K562 (cell line): Measurements from ENCODE around the gene TXNRD1. TPM values are rescaled to one million over a fixed set of nuclear protein-coding genes. Genes with fewer than 3 reads are reported as not detected.

Experiments used
- ATAC-seq: fragments of 200-7000 bp; cut with Tn5 transposase; 3 replicates; pipeline ENCODE4 v1.9.1; 2020; ENCODE audit warnings: moderate library complexity
- BruUV-seq: library from RNA; stranded (reverse); fragments of 400-500 nt; replicated peaks from 2 replicates; lab custom pipeline; 2021; lab: Mats Ljungman, UMichigan
- CTCF ChIA-PET: fragments of 300-600 bp; formaldehyde crosslinking; extraction: SDS; loops from one replicate; lab custom pipeline; 2021; ENCODE audit warnings: low intra/inter-chr PET ratio; lab: Yijun Ruan, JAX
- POLR2A ChIA-PET: fragments of 300-600, 350-650 bp; sonication (Branson Sonifier 250); formaldehyde crosslinking; extraction: SDS; loops from one replicate; lab custom pipeline; 2021; ENCODE audit warnings: antibody characterized with exemption, inconsistent platforms; lab: Yijun Ruan, JAX
- DNase-seq, 4 experiments: peaks; one replicate each; pipeline versions ENCODE4 v3.0.0 to v3.0.0-alpha.2; 2011 to 2018; ENCODE audit warnings: low spot score in 3 of 4, mixed read lengths in 3 of 4; ENCODE audit errors: extremely low read depth in 1 of 4
- FAIRE-seq: peaks from 2 replicates; lab custom pipeline; 2011; peaks lifted over from hg19 to GRCh38; lab: Jason Lieb, UNC
- H2AFZ ChIP-seq: 2 replicates; pipeline ENCODE4 v1.6.0; 2011; ENCODE audit warnings: low read depth, low read length, control low read depth, inconsistent platforms
- H3K27ac ChIP-seq: fragments of 200-600 bp; 3 replicates; pipeline ENCODE4 v1.8.0; 2011; ENCODE audit warnings: low read depth, mild to moderate bottlenecking, control low read depth, inconsistent platforms, low read length, moderate library complexity, mixed read lengths; ENCODE audit errors: extremely low read depth
- H3K27me3 ChIP-seq, 2 experiments: fragments of 300-600 bp in 1 of 2; 2 replicates in 1 of 2; 3 replicates in 1 of 2; pipeline versions ENCODE4 v1.6.0 to v1.8.0; 2011; ENCODE audit warnings: inconsistent platforms in 2 of 2, low read length in 2 of 2, mild to moderate bottlenecking in 1 of 2, mixed read lengths in 1 of 2, moderate library complexity in 1 of 2; ENCODE audit not compliant: control insufficient read depth in 2 of 2, insufficient read depth in 2 of 2
- H3K36me3 ChIP-seq: fragments of 300-600 bp; 3 replicates; pipeline ENCODE4 v1.8.0; 2011; ENCODE audit warnings: mild to moderate bottlenecking, low read length, inconsistent platforms; ENCODE audit not compliant: control insufficient read depth, insufficient read depth
- H3K4me1 ChIP-seq, 2 experiments: fragments of 200-600 bp in 1 of 2; replicated peaks in 1 of 2; 2 replicates in 1 of 2; 3 replicates in 1 of 2; pipeline versions ENCODE4 v1.5.1 to v1.8.0; 2011; ENCODE audit warnings: inconsistent platforms in 2 of 2, low read length in 2 of 2, mild to moderate bottlenecking in 1 of 2, mixed read lengths in 1 of 2, moderate library complexity in 1 of 2; ENCODE audit not compliant: control insufficient read depth in 2 of 2, insufficient read depth in 2 of 2
- H3K4me2 ChIP-seq: 2 replicates; pipeline ENCODE4 v1.6.1; 2011; ENCODE audit warnings: low read length, control low read depth, inconsistent platforms, mixed read lengths; ENCODE audit not compliant: insufficient read depth
- H3K4me3 ChIP-seq: fragments of 200-600 bp; sonication (generic), shearing (Covaris generic); 2 replicates; pipeline ENCODE4 v1.5.1; 2016; ENCODE audit warnings: control low read depth, inconsistent platforms
- H3K79me2 ChIP-seq: fragments of 200-600 bp; 3 replicates; pipeline ENCODE4 v1.8.0; 2011; ENCODE audit warnings: low read length, inconsistent platforms; ENCODE audit not compliant: control insufficient read depth, insufficient read depth
- H3K9ac ChIP-seq, 2 experiments: 2 replicates each; pipeline versions ENCODE4 v1.6.0 to v1.6.1; 2011; ENCODE audit warnings: low read depth in 2 of 2, low read length in 2 of 2, control low read depth in 1 of 2, inconsistent platforms in 1 of 2, mild to moderate bottlenecking in 1 of 2, mixed read lengths in 1 of 2; ENCODE audit not compliant: insufficient read depth in 1 of 2
- H3K9me1 ChIP-seq: one replicate; pipeline ENCODE4 v1.6.0; 2011; ENCODE audit warnings: inconsistent platforms, mild to moderate bottlenecking, low read length, moderate library complexity; ENCODE audit not compliant: control insufficient read depth, insufficient read depth
- H3K9me3 ChIP-seq: replicated peaks from 2 replicates; pipeline ENCODE4 v1.5.1; 2011; ENCODE audit warnings: low read depth, low read length, inconsistent platforms; ENCODE audit not compliant: control insufficient read depth, insufficient read depth
- H4K20me1 ChIP-seq: replicated peaks from 2 replicates; pipeline ENCODE4 v1.6.1; 2011; ENCODE audit warnings: low read length, inconsistent platforms, mixed read lengths; ENCODE audit not compliant: control insufficient read depth, insufficient read depth
- BMI1 ChIP-seq: fragments of 150-350 bp; IDR thresholded peaks from 2 replicates; pipeline ENCODE4 v1.6.1; 2014; ENCODE audit warnings: low read length
- CC2D1A ChIP-seq: fragments of 450-650 bp; IDR thresholded peaks from 2 replicates; pipeline ENCODE4 v1.6.1; 2017; ENCODE audit warnings: mild to moderate bottlenecking
- DMBX1 ChIP-seq: fragments of 250-450 bp; sonication (Bioruptor Pico); IDR thresholded peaks from 2 replicates; pipeline ENCODE4 v1.8.0; 2022; ENCODE audit warnings: inconsistent platforms, mild to moderate bottlenecking, moderate library complexity, borderline replicate concordance
- EZH2 ChIP-seq: IDR thresholded peaks from 2 replicates; pipeline ENCODE4 v1.6.1; 2012; ENCODE audit warnings: low read depth, mild to moderate bottlenecking, inconsistent platforms, low read length, borderline replicate concordance
- GABPA ChIP-seq: fragments of 200-800 bp; sonication (Bioruptor generic); conservative IDR thresholded peaks from 2 replicates; pipeline ENCODE4 v1.6.1; 2016; ENCODE audit warnings: low read depth, missing genetic modification characterization, missing compliant biosample characterization
- HDAC6 ChIP-seq: IDR thresholded peaks from 2 replicates; pipeline ENCODE4 v1.6.1; 2012; ENCODE audit warnings: low read depth, mild to moderate bottlenecking, control low read depth, inconsistent platforms, low read length, moderate library complexity
- HNRNPUL1 ChIP-seq: fragments of 200-400 bp; formaldehyde crosslinking; IDR thresholded peaks from 2 replicates; pipeline ENCODE4 v1.6.1; 2017; ENCODE audit warnings: low read length
- MEF2A ChIP-seq: IDR thresholded peaks from 2 replicates; pipeline ENCODE4 v1.6.1; 2011; ENCODE audit warnings: low read depth, mild to moderate bottlenecking, low read length, moderate library complexity; ENCODE audit not compliant: control insufficient read depth
- NFIC ChIP-seq: fragments of 450-650 bp; IDR thresholded peaks from 2 replicates; pipeline ENCODE4 v1.6.1; 2017; ENCODE audit warnings: mild to moderate bottlenecking, inconsistent platforms
- PPARD ChIP-seq: fragments of 250-450 bp; sonication (Bioruptor Pico); IDR thresholded peaks from 2 replicates; pipeline ENCODE4 v1.8.0; 2022; ENCODE audit warnings: inconsistent platforms, mild to moderate bottlenecking, moderate library complexity
- SP2 ChIP-seq: IDR thresholded peaks from 2 replicates; pipeline ENCODE4 v1.6.1; 2011; ENCODE audit warnings: mild to moderate bottlenecking, low read depth, low read length, moderate library complexity; ENCODE audit not compliant: poor library complexity, severe bottlenecking; ENCODE audit errors: extremely low read depth
- ZFP30 ChIP-seq: fragments of 250-450 bp; sonication (Bioruptor Pico); IDR thresholded peaks from 2 replicates; pipeline ENCODE4 v1.8.0; 2022; ENCODE audit warnings: moderate library complexity, mild to moderate bottlenecking, inconsistent platforms, borderline replicate concordance
- ZNF212 ChIP-seq: fragments of 450-650 bp; formaldehyde crosslinking; IDR thresholded peaks from 2 replicates; pipeline ENCODE4 v1.4.0; 2020; ENCODE audit warnings: mild to moderate bottlenecking
- WGBS: fragments of 100-300 bp; shearing (Covaris generic); methylation state at CpG from one replicate; pipeline ENCODE4 v1.1.6; 2016; ENCODE audit warnings: low coverage, mixed read lengths; ENCODE audit not compliant: insufficient coverage; ENCODE audit errors: missing lambda C conversion rate; 5-methylcytosine and 5-hydroxymethylcytosine counted together
- in situ Hi-C: fragments of 300-500 bp; cut with MboI; formaldehyde crosslinking; loops from 4 replicates; pipeline ENCODE4 v1.15.0; 2018; ENCODE audit warnings: inconsistent platforms, mixed read lengths
- intact Hi-C: fragments of 100-400 bp; cut with micrococcal nuclease; formaldehyde crosslinking; loops from 2 replicates; pipeline ENCODE4 v1.14.2; 2022
- polyA plus RNA-seq, 8 experiments: library from polyadenylated mRNA; depleted of rRNA in 4 of 8; stranded (reverse) in 5 of 8; unstranded in 3 of 8; fragments of >200 nt; fragmentation: Nextera tagmentation in 2 of 8; fragmentation: Illumina TruSeq in 1 of 8; extraction: Ambion mirVana in 2 of 8; extraction: Trizol in 1 of 8; gene quantifications; 2 replicates each; pipeline versions ENCODE4 v1.2.1 to v1.2.3, GENCODE V29; 2011 to 2014; ENCODE audit warnings: inconsistent platforms in 1 of 8, missing spikeins in 1 of 8
- total RNA-seq, 7 experiments: library from RNA; depleted of rRNA in 6 of 7; stranded (reverse); fragments of >200 nt in 6 of 7; fragmentation: Illumina TruSeq in 2 of 7; extraction: Trizol in 2 of 7; gene quantifications; 2 replicates each; pipeline versions ENCODE4 v1.2.1 to v1.2.3, GENCODE V29; 2011 to 2021; ENCODE audit warnings: low replicate concordance in 1 of 7
- TF ChIP-seq, protein P1 (sequence below): fragments of 250-450 bp; sonication (Bioruptor Pico); IDR thresholded peaks from 2 replicates; pipeline ENCODE4 v1.4.0; 2020; ENCODE audit warnings: mild to moderate bottlenecking, moderate library complexity, borderline replicate concordance
- TF ChIP-seq, protein P2 (sequence below): sonication (generic); formaldehyde crosslinking; IDR thresholded peaks from 2 replicates; pipeline ENCODE4 v1.9.0; 2022; ENCODE audit warnings: mild to moderate bottlenecking, missing genetic modification reagents

The TXNRD1 gene
- total and polyA plus RNA-seq, 9 of the 15 experiments (the other 6 are each of a cell fraction or from before 2014, with no cell fraction given) = 107 to 189 (median 146) TPM

DNA sequence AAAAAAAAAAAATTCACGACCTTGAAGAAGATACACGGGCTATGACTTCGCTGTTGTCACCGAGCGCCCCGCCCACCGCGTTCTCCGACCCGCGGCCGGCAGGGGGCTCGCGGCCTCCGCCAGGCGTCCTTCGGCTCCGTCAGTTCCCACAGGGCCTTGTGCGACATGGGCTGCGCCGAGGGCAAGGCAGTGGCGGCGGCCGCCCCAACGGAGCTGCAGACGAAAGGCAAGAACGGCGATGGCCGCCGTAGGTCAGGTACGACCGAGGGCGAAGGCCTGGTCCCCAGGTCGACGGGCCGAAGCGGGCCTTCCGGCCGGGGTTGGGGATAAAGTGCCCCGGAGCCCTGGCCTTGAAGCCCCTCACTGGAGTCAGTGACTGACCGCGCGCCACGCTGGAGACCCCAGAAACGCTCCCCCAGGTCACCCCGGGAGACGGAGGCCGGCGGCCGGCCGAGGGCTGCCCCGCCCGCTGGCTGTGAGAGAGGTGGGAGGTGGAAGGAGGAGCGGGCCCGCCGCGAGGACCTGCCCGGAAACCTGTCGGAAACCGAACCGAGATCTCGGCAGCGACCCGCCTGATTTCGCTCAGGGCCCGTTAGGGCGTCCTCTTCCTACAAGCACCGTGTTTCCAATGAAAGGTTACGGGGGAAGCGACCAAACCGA, at the start of gene TXNRD1 (continued):
- TF ChIP-seq, protein P1, sequence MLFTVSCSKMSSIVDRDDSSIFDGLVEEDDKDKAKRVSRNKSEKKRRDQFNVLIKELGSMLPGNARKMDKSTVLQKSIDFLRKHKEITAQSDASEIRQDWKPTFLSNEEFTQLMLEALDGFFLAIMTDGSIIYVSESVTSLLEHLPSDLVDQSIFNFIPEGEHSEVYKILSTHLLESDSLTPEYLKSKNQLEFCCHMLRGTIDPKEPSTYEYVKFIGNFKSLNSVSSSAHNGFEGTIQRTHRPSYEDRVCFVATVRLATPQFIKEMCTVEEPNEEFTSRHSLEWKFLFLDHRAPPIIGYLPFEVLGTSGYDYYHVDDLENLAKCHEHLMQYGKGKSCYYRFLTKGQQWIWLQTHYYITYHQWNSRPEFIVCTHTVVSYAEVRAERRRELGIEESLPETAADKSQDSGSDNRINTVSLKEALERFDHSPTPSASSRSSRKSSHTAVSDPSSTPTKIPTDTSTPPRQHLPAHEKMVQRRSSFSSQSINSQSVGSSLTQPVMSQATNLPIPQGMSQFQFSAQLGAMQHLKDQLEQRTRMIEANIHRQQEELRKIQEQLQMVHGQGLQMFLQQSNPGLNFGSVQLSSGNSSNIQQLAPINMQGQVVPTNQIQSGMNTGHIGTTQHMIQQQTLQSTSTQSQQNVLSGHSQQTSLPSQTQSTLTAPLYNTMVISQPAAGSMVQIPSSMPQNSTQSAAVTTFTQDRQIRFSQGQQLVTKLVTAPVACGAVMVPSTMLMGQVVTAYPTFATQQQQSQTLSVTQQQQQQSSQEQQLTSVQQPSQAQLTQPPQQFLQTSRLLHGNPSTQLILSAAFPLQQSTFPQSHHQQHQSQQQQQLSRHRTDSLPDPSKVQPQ = no peak

DNA sequence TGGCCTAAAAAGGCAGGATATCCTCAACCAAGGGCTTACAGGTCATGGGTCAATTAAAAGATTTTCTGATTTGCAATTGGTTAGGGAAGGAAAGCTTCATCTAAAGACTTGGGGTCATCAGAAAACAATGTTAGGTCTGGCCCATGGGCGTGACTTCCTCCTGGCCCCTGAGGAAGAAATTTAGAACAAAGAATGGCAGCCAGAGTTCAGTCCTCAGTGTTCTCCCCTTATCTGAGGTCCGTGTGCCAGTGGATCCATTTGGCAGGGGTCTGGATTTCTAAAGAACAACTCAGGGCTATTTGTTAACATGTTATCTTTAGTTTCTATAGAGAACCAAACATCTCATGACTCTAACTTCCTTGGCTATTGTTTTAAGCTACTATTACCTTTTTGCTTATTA, 49.8 kb upstream of the TXNRD1 start:
- BruUV-seq = no TSS peak
- DNase-seq (no peak), ATAC-seq (no peak), FAIRE-seq (no peak)
- H3K27me3 ChIP-seq = no peaks in the 10 kb centered on the region
- 8% methylated on average over 2 of the region's 2 CpGs for WGBS
- H2AFZ ChIP-seq = no peak overlapping the region
- POLR2A ChIA-PET = interaction anchor here (0.6 to 1.0 kb wide), 3 partner anchors 10 to 910 kb away, joined by 3 to 4 read pairs (median 3); no protein-coding TSS in a partner anchor
- no peaks in the 10 kb centered on the region for H3K9me3 ChIP-seq
- CTCF ChIA-PET = no interaction called here
- H4K20me1 ChIP-seq = no peaks in the 10 kb centered on the region
- H3K4me2 ChIP-seq = no peak overlapping the region
- H3K9ac ChIP-seq = no peak overlapping the region
- in situ Hi-C loops = no loop called here
- H3K4me1 ChIP-seq = no peaks in the 10 kb centered on the region
- no peak for TF ChIP-seq MEF2A
- TF ChIP-seq GABPA (tag) = no peak
- TF ChIP-seq NFIC = no peak
- no peak for TF ChIP-seq BMI1
- no peak for TF ChIP-seq CC2D1A
- no peak for TF ChIP-seq ZNF212 (CRISPR knock-in tag)
- TF ChIP-seq DMBX1 (CRISPR knock-in tag) = no peak
- TF ChIP-seq EZH2 = no peak
- TF ChIP-seq, protein P2, sequence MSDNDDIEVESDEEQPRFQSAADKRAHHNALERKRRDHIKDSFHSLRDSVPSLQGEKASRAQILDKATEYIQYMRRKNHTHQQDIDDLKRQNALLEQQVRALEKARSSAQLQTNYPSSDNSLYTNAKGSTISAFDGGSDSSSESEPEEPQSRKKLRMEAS (CRISPR knock-in tag) = no peak
- no peak for TF ChIP-seq HDAC6
- TF ChIP-seq HNRNPUL1 = no peak
- TF ChIP-seq ZFP30 (CRISPR knock-in tag) = no peak
- no peak for TF ChIP-seq SP2
- no peak for TF ChIP-seq PPARD
- TF ChIP-seq, all 486 proteins: peak for 0
- no peaks in the 10 kb centered on the region for H3K9me1 ChIP-seq
- no peak overlapping the region for H3K27ac ChIP-seq
- H3K4me3 ChIP-seq = no peak overlapping the region
- H3K36me3 ChIP-seq = no peaks in the 10 kb centered on the region
- H3K79me2 ChIP-seq = no peaks in the 10 kb centered on the region
- intact Hi-C loops = loop anchor here (1.0 to 2.0 kb wide), 2 partner anchors 57 to 108 kb away; no protein-coding TSS in a partner anchor
